Prostate gland (tissue), 2 donors: ENCODE measurements around the gene ST6GALNAC5. TPM values are rescaled to one million over a fixed set of nuclear protein-coding genes. Genes with fewer than 3 reads are reported as not detected.

Source experiments
- DNase-seq: peaks from one replicate; pipeline ENCODE4 v3.0.0-alpha.2; 2019; ENCODE audit warnings: low spot score
- H3K27ac ChIP-seq, 2 donors: fragments of 200-600 bp; sonication (generic); 2 replicates each; pipeline ENCODE4 v1.5.1; 2017 to 2019
- H3K27me3 ChIP-seq: fragments of 200-600 bp; sonication (generic); replicated peaks from 2 replicates; pipeline ENCODE4 v1.5.1; 2019; ENCODE audit not compliant: insufficient read depth
- H3K36me3 ChIP-seq, 2 donors: fragments of 200-600 bp; sonication (generic); 1 replicate in 1 of 2; 2 replicates in 1 of 2; pipeline versions ENCODE4 v1.5.1 to v1.8.1; 2017 to 2019
- H3K4me1 ChIP-seq: fragments of 200-600 bp; sonication (generic); replicated peaks from 2 replicates; pipeline ENCODE4 v1.5.1; 2019
- H3K4me3 ChIP-seq, 2 donors: fragments of 200-600 bp; sonication (generic); 2 replicates each; pipeline ENCODE4 v1.5.1; 2017 to 2019
- H3K9me3 ChIP-seq: fragments of 200-600 bp; sonication (generic); 2 replicates; pipeline ENCODE4 v1.5.1; 2017
- CTCF ChIP-seq, 4 experiments: fragments of 200-600 bp in 2 of 4; fragments of 450-650 bp in 2 of 4; sonication (generic) in 2 of 4; IDR thresholded peaks; 1 replicate in 3 of 4; 2 replicates in 1 of 4; pipeline ENCODE4 v1.5.1; 2016 to 2019; ENCODE audit warnings: antibody characterized with exemption in 4 of 4, mild to moderate bottlenecking in 2 of 4, moderate library complexity in 2 of 4
- POLR2A ChIP-seq: fragments of 450-650 bp; IDR thresholded peaks from one replicate; pipeline ENCODE4 v1.6.1; 2016; ENCODE audit warnings: antibody characterized with exemption, mild to moderate bottlenecking
- POLR2AphosphoS5 ChIP-seq: sonication (generic); formaldehyde crosslinking; IDR thresholded peaks from one replicate; pipeline ENCODE4 v1.6.1; 2017; ENCODE audit warnings: antibody characterized with exemption
- WGBS: methylation state at CpG from one replicate; pipeline ENCODE4 v1.1.5; 2018; 5-methylcytosine and 5-hydroxymethylcytosine counted together
- intact Hi-C: fragments of 100-400 bp; cut with DNase I; formaldehyde crosslinking; loops from one replicate; pipeline ENCODE4 v1.14.2; 2022
- total RNA-seq, 2 donors: library from RNA; depleted of rRNA; stranded (reverse); fragments of >200 nt; gene quantifications; one replicate each; pipeline ENCODE4 v1.1.0, GENCODE V29; 2016

ST6GALNAC5 gene
- total RNA-seq, 2 donors from 2014 or later, result 4.8 to 18.5 TPM

- Histone ChIP-seq H3K4me1 (no peaks in the 10 kb centered on the region), H3K27ac (no peak overlapping the region), H3K36me3 (no peaks in the 10 kb centered on the region), H3K4me3 (no peak overlapping the region), H3K9me3 (no peaks in the 10 kb centered on the region), H3K27me3 (no peaks in the 10 kb centered on the region)
- no peak for DNase-seq
- WGBS, result 72% methylated on average over 8 of the region's 8 CpGs
- TF ChIP-seq POLR2AphosphoS5 (no peak), POLR2A (no peak), CTCF (IDR thresholded peaks at IDR 0.05) (no peak)
- intact Hi-C loops, result no loop called here
Observed at GRCh38 chr1:76939050-76939816, 72.0 kb downstream of the ST6GALNAC5 start.

- no peak for TF ChIP-seq CTCF (IDR thresholded peaks at IDR 0.05)
- no peak for TF ChIP-seq POLR2AphosphoS5
- TF ChIP-seq POLR2A, result no peak
- Histone ChIP-seq H3K9me3 (no peaks in the 10 kb centered on the region), H3K36me3 (no peaks in the 10 kb centered on the region), H3K27me3 (no peaks in the 10 kb centered on the region), H3K4me1 (no peaks in the 10 kb centered on the region), H3K4me3 (no peak overlapping the region), H3K27ac (no peak overlapping the region)
- DNase-seq, result no peak
- intact Hi-C loops, result no loop called here
- 91% methylated on average over 5 of the region's 5 CpGs for WGBS
Observed at GRCh38 chr1:76939817-76940216, 72.5 kb downstream of the ST6GALNAC5 start.

- WGBS, result 67% methylated on average over 4 of the region's 4 CpGs
- H3K27me3 ChIP-seq, result no peaks in the 10 kb centered on the region
- TF ChIP-seq CTCF (IDR thresholded peaks at IDR 0.05), result no peak
- no peak for TF ChIP-seq POLR2AphosphoS5
- TF ChIP-seq POLR2A, result no peak
- no peak overlapping the region for H3K4me3 ChIP-seq
- DNase-seq, result no peak
- no peak overlapping the region for H3K27ac ChIP-seq
- no peaks in the 10 kb centered on the region for H3K4me1 ChIP-seq
- no peaks in the 10 kb centered on the region for H3K36me3 ChIP-seq
- intact Hi-C loops, result no loop called here
- H3K9me3 ChIP-seq, result no peaks in the 10 kb centered on the region
Observed at GRCh38 chr1:76940571-76941335, 73.5 kb downstream of the ST6GALNAC5 start.

- intact Hi-C loops, result no loop called here
- H3K27ac ChIP-seq, result no peak overlapping the region
- H3K36me3 ChIP-seq, result no peaks in the 10 kb centered on the region
- H3K27me3 ChIP-seq, result no peaks in the 10 kb centered on the region
- no peaks in the 10 kb centered on the region for H3K9me3 ChIP-seq
- no peak for DNase-seq
- TF ChIP-seq POLR2A (no peak), POLR2AphosphoS5 (no peak), CTCF (IDR thresholded peaks at IDR 0.05) (no peak)
- no peak overlapping the region for H3K4me3 ChIP-seq
- WGBS, result 76% methylated on average over 2 of the region's 2 CpGs
- no peaks in the 10 kb centered on the region for H3K4me1 ChIP-seq
Observed at GRCh38 chr1:76942549-76942948, 75.3 kb downstream of the ST6GALNAC5 start.
